CD14-positive monocyte (primary cell): ENCODE data around the gene P2RX2. TPM values are rescaled to one million over a fixed set of nuclear protein-coding genes. Genes with fewer than 3 reads are reported as not detected.

Source experiments
- DNase-seq, 3 donors: peaks; one replicate each; pipeline ENCODE4 v3.0.0-alpha.2; 2011 to 2022
- H2AFZ ChIP-seq: 2 replicates; pipeline ENCODE4 v1.6.0; 2012; ENCODE audit warnings: mild to moderate bottlenecking, low read depth, low read length, inconsistent platforms; ENCODE audit not compliant: insufficient read depth, poor library complexity, severe bottlenecking
- H3K27ac ChIP-seq, 2 donors: 1 replicate in 1 of 2; 2 replicates in 1 of 2; pipeline ENCODE4 v1.5.1; 2012 to 2013; ENCODE audit warnings: low read length in 2 of 2, control low read depth in 1 of 2, inconsistent platforms in 1 of 2, low read depth in 1 of 2, mild to moderate bottlenecking in 1 of 2
- H3K27me3 ChIP-seq, 2 donors: one replicate each; pipeline versions ENCODE4 v1.6.0 to v1.6.1; 2011 to 2013; ENCODE audit warnings: low read length in 2 of 2; ENCODE audit not compliant: control insufficient read depth in 2 of 2, insufficient read depth in 2 of 2
- H3K36me3 ChIP-seq, 2 donors: replicated peaks in 1 of 2; 1 replicate in 1 of 2; 2 replicates in 1 of 2; pipeline versions ENCODE4 v1.5.1 to v1.6.1; 2012 to 2013; ENCODE audit warnings: low read length in 2 of 2, control low read depth in 1 of 2, inconsistent platforms in 1 of 2, mild to moderate bottlenecking in 1 of 2; ENCODE audit not compliant: insufficient read depth in 2 of 2, control insufficient read depth in 1 of 2
- H3K4me1 ChIP-seq, 2 donors: 1 replicate in 1 of 2; 2 replicates in 1 of 2; pipeline versions ENCODE4 v1.5.1 to v1.6.1; 2012 to 2013; ENCODE audit warnings: low read length in 2 of 2, control low read depth in 1 of 2, inconsistent platforms in 1 of 2, mild to moderate bottlenecking in 1 of 2, moderate library complexity in 1 of 2; ENCODE audit not compliant: insufficient read depth in 2 of 2, control insufficient read depth in 1 of 2
- H3K4me2 ChIP-seq: replicated peaks from 2 replicates; pipeline ENCODE3; 2012; ENCODE audit warnings: low read length, moderate library complexity, mild to moderate bottlenecking; ENCODE audit not compliant: poor library complexity, severe bottlenecking; ENCODE audit errors: extremely low read depth
- H3K4me3 ChIP-seq, 3 experiments: fragments of 200-600 bp in 1 of 3; sonication (generic) in 1 of 3; replicated peaks in 1 of 3; 1 replicate in 2 of 3; 2 replicates in 1 of 3; pipeline ENCODE4 v1.5.1; 2011 to 2013; ENCODE audit warnings: low read length in 3 of 3, mild to moderate bottlenecking in 3 of 3, control low read depth in 2 of 3, low read depth in 2 of 3, inconsistent platforms in 1 of 3, moderate library complexity in 1 of 3
- H3K79me2 ChIP-seq: 2 replicates; pipeline ENCODE4 v1.6.0; 2012; ENCODE audit warnings: mild to moderate bottlenecking, control low read depth, inconsistent platforms, low read length, moderate library complexity; ENCODE audit not compliant: insufficient read depth
- H3K9ac ChIP-seq: 2 replicates; pipeline ENCODE4 v1.6.0; 2017; ENCODE audit warnings: low read length, mild to moderate bottlenecking; ENCODE audit not compliant: insufficient read depth, poor library complexity, severe bottlenecking
- H3K9me3 ChIP-seq, 2 donors: replicated peaks in 1 of 2; 1 replicate in 1 of 2; 2 replicates in 1 of 2; pipeline versions ENCODE4 v1.5.1 to v1.6.1; 2012 to 2013; ENCODE audit warnings: low read length in 2 of 2, control low read depth in 1 of 2; ENCODE audit not compliant: control insufficient read depth in 1 of 2, insufficient read depth in 1 of 2
- H4K20me1 ChIP-seq: 2 replicates; pipeline ENCODE4 v1.6.0; 2012; ENCODE audit warnings: mild to moderate bottlenecking, low read length, control low read depth, moderate library complexity; ENCODE audit not compliant: insufficient read depth
- H3K27ac Mint-ChIP-seq, 7 donors: one replicate each; pipeline ENCODE4 v1.8.0; 2020; ENCODE audit warnings: mild to moderate bottlenecking in 7 of 7, mixed read lengths in 7 of 7, moderate library complexity in 6 of 7, inconsistent platforms in 2 of 7
- H3K27me3 Mint-ChIP-seq, 3 donors: one replicate each; pipeline ENCODE4 v1.8.0; 2021 to 2022; ENCODE audit warnings: low read depth in 3 of 3, mild to moderate bottlenecking in 3 of 3, mixed read lengths in 3 of 3, moderate library complexity in 3 of 3, inconsistent platforms in 1 of 3
- H3K36me3 Mint-ChIP-seq, 2 donors: one replicate each; pipeline ENCODE4 v1.8.0; 2020; ENCODE audit warnings: mixed read lengths in 2 of 2, inconsistent platforms in 1 of 2, mild to moderate bottlenecking in 1 of 2
- H3K4me1 Mint-ChIP-seq: one replicate; pipeline ENCODE4 v1.8.0; 2020; ENCODE audit warnings: mild to moderate bottlenecking, mixed read lengths
- H3K4me3 Mint-ChIP-seq, 2 donors: one replicate each; pipeline ENCODE4 v1.8.0; 2020; ENCODE audit warnings: mild to moderate bottlenecking in 2 of 2, mixed read lengths in 2 of 2, moderate library complexity in 1 of 2
- H3K9me3 Mint-ChIP-seq, 7 donors: one replicate each; pipeline ENCODE4 v1.8.0; 2020 to 2022; ENCODE audit warnings: mixed read lengths in 7 of 7, mild to moderate bottlenecking in 6 of 7, moderate library complexity in 6 of 7, inconsistent platforms in 2 of 7
- WGBS: methylation state at CpG from one replicate; pipeline ENCODE4 v1.1.5; 2013; ENCODE audit warnings: missing lambda C conversion rate; ENCODE audit not compliant: insufficient coverage; 5-methylcytosine and 5-hydroxymethylcytosine counted together
- intact Hi-C, 2 donors: fragments of 100-400 bp; cut with micrococcal nuclease; formaldehyde crosslinking; loops; one replicate each; pipeline versions ENCODE4 v1.15.0 to v1.15.1; 2023
- polyA plus RNA-seq, 3 donors: library from polyadenylated mRNA; depleted of rRNA in 1 of 3; unstranded in 2 of 3; stranded (reverse) in 1 of 3; fragments of 300-500 nt in 2 of 3; fragments of >200 nt in 1 of 3; fragmentation: Illumina TruSeq in 2 of 3; gene quantifications; 1 replicate in 2 of 3; 2 replicates in 1 of 3; pipeline ENCODE4 v1.2.3, GENCODE V29; 2012 to 2021
- TF ChIP-seq, protein P1 (sequence below): fragments of 200-600 bp; IDR thresholded peaks from one replicate; pipeline ENCODE4 v1.8.0; 2022; ENCODE audit warnings: antibody characterized with exemption, mild to moderate bottlenecking

P2RX2 gene
- polyA plus RNA-seq, 3 donors: not detected

DNA sequence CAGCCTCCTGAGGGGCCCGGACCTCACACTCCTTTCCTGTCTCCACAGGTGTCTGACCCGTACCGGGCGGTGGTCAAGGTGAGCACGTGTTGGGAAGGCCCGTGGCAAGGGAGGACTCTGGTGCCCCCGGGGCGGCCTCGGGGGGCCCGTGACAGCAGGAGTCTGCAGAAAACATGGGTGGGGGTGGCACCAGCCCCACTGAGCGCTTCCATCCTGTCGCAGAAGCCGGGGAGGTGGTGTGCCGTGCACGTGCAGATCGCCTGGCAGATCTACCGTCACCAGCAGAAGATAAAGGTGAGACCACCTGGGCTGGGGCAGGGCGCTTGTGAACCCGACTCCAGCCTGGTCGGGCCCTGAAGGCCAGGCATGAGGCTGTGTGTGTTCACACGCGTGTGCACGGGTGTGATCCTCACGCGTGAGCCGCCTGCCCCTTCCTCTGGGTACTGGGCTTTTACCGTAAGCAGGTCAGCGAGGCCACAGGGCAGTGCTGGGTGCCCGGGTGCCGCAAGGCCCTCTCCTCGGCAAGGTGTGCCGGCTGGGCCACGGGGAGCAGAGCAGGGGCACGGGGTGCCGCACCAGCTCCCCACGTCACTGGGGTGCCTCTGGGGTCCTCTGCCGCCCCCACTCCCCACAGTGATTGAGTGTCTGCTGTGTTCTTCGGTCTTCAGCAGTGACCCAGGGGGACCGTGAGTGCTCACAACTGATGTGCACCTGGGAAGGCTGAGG, 44.1 kb upstream of the P2RX2 start:
- H3K4me3 ChIP-seq: no peak overlapping the region
- WGBS: 97% methylated on average over 30 of the region's 39 CpGs
- no peak overlapping the region for H3K9ac ChIP-seq
- H3K4me2 ChIP-seq: no peak overlapping the region
- no peak for DNase-seq
- H3K4me1 ChIP-seq: no peaks in the 10 kb centered on the region
- Mint-ChIP-seq H3K27me3 (peaks cover 0 to 1% (median 0%) of the 10 kb centered on the region in 3 donors), H3K36me3 (peaks cover 29 to 58% of the 10 kb centered on the region in 2 donors), H3K9me3 (no peaks in the 10 kb centered on the region), H3K27ac (no peak overlapping the region), H3K4me3 (no peak overlapping the region), H3K4me1 (no peaks in the 10 kb centered on the region)
- H3K9me3 ChIP-seq: no peaks in the 10 kb centered on the region
- no peaks in the 10 kb centered on the region for H4K20me1 ChIP-seq
- H2AFZ ChIP-seq: no peak overlapping the region
- TF ChIP-seq, protein P1, sequence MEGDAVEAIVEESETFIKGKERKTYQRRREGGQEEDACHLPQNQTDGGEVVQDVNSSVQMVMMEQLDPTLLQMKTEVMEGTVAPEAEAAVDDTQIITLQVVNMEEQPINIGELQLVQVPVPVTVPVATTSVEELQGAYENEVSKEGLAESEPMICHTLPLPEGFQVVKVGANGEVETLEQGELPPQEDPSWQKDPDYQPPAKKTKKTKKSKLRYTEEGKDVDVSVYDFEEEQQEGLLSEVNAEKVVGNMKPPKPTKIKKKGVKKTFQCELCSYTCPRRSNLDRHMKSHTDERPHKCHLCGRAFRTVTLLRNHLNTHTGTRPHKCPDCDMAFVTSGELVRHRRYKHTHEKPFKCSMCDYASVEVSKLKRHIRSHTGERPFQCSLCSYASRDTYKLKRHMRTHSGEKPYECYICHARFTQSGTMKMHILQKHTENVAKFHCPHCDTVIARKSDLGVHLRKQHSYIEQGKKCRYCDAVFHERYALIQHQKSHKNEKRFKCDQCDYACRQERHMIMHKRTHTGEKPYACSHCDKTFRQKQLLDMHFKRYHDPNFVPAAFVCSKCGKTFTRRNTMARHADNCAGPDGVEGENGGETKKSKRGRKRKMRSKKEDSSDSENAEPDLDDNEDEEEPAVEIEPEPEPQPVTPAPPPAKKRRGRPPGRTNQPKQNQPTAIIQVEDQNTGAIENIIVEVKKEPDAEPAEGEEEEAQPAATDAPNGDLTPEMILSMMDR: no peak
- no peak overlapping the region for H3K27ac ChIP-seq
- H3K27me3 ChIP-seq: no peaks in the 10 kb centered on the region
- intact Hi-C loops: no loop called here
- no peaks in the 10 kb centered on the region for H3K79me2 ChIP-seq
- peaks cover 51 to 55% of the 10 kb centered on the region in 2 donors for H3K36me3 ChIP-seq

- peaks cover 36 to 70% of the 10 kb centered on the region in 2 donors for H3K36me3 Mint-ChIP-seq
- no peak overlapping the region for H3K9ac ChIP-seq
- H3K4me1 Mint-ChIP-seq: no peaks in the 10 kb centered on the region
- no peaks in the 10 kb centered on the region for H3K9me3 Mint-ChIP-seq
- H3K79me2 ChIP-seq: no peaks in the 10 kb centered on the region
- H3K4me3 ChIP-seq: no peak overlapping the region
- TF ChIP-seq, protein P1: no peak
- intact Hi-C loops: no loop called here
- no peak overlapping the region for H2AFZ ChIP-seq
- no peaks in the 10 kb centered on the region for H4K20me1 ChIP-seq
- no peak overlapping the region for H3K27ac ChIP-seq
- no peak overlapping the region for H3K27ac Mint-ChIP-seq
- no peak for DNase-seq
- no peaks in the 10 kb centered on the region for H3K27me3 ChIP-seq
- H3K9me3 ChIP-seq: no peaks in the 10 kb centered on the region
- no peak overlapping the region for H3K4me2 ChIP-seq
- no peak overlapping the region for H3K4me3 Mint-ChIP-seq
- H3K4me1 ChIP-seq: no peaks in the 10 kb centered on the region
- H3K27me3 Mint-ChIP-seq: peaks cover 0 to 1% (median 0%) of the 10 kb centered on the region in 3 donors
- WGBS: 97% methylated on average over 9 of the region's 11 CpGs
- peaks cover 50 to 58% of the 10 kb centered on the region in 2 donors for H3K36me3 ChIP-seq
Observed at GRCh38 chr12:132575661-132576060, 42.9 kb upstream of the P2RX2 start.
